ENCODE data around the gene RAB11FIP3.

- no peak for TF ChIP-seq CTCF (IDR thresholded peaks at IDR 0.05)
- TF ChIP-seq POLR2A (IDR thresholded peaks at IDR 0.05): no peak
Measured at GRCh38 chr16:500709-501108, 75.3 kb downstream of the RAB11FIP3 start.

Data from adrenal gland (tissue), 5 donors.